Panc1 (cell line): ENCODE data around the gene DCAF6. TPM values are rescaled to one million over a fixed set of nuclear protein-coding genes. Genes with fewer than 3 reads are reported as not detected.

Experiments
- ATAC-seq: fragments of 200-7000 bp; cut with Tn5 transposase; 2 replicates; pipeline ENCODE4 v1.9.1; 2020; ENCODE audit warnings: mild to moderate bottlenecking, moderate library complexity
- BruUV-seq: library from RNA; stranded (reverse); fragments of 400-500 nt; replicated peaks from 2 replicates; lab custom pipeline; 2021; lab: Mats Ljungman, UMichigan
- CTCF ChIA-PET: fragments of 300-600 bp; sonication (Branson Sonifier 250); formaldehyde crosslinking; loops from one replicate; lab custom pipeline; 2022; ENCODE audit warnings: antibody characterized with exemption; lab: Charles Lee
- POLR2A ChIA-PET: fragments of 300-600 bp; sonication (Branson Sonifier 250); formaldehyde crosslinking; loops from one replicate; lab custom pipeline; 2022; ENCODE audit warnings: antibody characterized with exemption; lab: Charles Lee
- DNase-seq: peaks from one replicate; pipeline ENCODE4 v3.0.0-alpha.2; 2010; ENCODE audit warnings: low read depth, low spot score
- H3K27ac ChIP-seq: 2 replicates; pipeline ENCODE4 v1.5.1; 2011; ENCODE audit warnings: mild to moderate bottlenecking, low read length, inconsistent platforms
- H3K27me3 ChIP-seq: fragments of 200-500 bp; sonication (Bioruptor generic); 2 replicates; pipeline ENCODE4 v1.6.0; 2014; ENCODE audit warnings: low read length, inconsistent platforms; ENCODE audit not compliant: control insufficient read depth, insufficient read depth
- H3K36me3 ChIP-seq: fragments of 200-500 bp; sonication (Bioruptor generic); 2 replicates; pipeline ENCODE4 v1.5.1; 2014; ENCODE audit warnings: inconsistent platforms, mild to moderate bottlenecking, low read length, moderate library complexity; ENCODE audit not compliant: control insufficient read depth, insufficient read depth
- H3K4me1 ChIP-seq: 2 replicates; pipeline ENCODE4 v1.5.1; 2011; ENCODE audit warnings: inconsistent platforms, mild to moderate bottlenecking, low read length, moderate library complexity; ENCODE audit not compliant: control insufficient read depth, insufficient read depth
- H3K4me3 ChIP-seq, 2 experiments: 2 replicates each; pipeline ENCODE4 v1.5.1; 2011 to 2012; ENCODE audit warnings: low read depth in 2 of 2, low read length in 2 of 2, mild to moderate bottlenecking in 2 of 2, inconsistent platforms in 1 of 2, moderate library complexity in 1 of 2
- H3K9me3 ChIP-seq: fragments of 200-500 bp; sonication (Bioruptor generic); 2 replicates; pipeline ENCODE4 v1.5.1; 2014; ENCODE audit warnings: low read depth, mild to moderate bottlenecking, inconsistent platforms, low read length, moderate library complexity; ENCODE audit not compliant: control insufficient read depth, insufficient read depth
- POLR2AphosphoS5 ChIP-seq: IDR thresholded peaks from 2 replicates; pipeline ENCODE4 v1.6.1; 2012; ENCODE audit warnings: mild to moderate bottlenecking, low read depth, low read length, moderate library complexity
- REST ChIP-seq, 2 experiments: IDR thresholded peaks; 2 replicates each; pipeline ENCODE4 v1.6.1; 2011 to 2012; ENCODE audit warnings: low read depth in 2 of 2, control low read depth in 1 of 2, low read length in 1 of 2, mild to moderate bottlenecking in 1 of 2, moderate library complexity in 1 of 2; ENCODE audit not compliant: insufficient read depth in 1 of 2
- SIN3A ChIP-seq: IDR thresholded peaks from 2 replicates; pipeline ENCODE4 v1.6.1; 2012; ENCODE audit warnings: low read depth, mild to moderate bottlenecking, low read length, moderate library complexity, borderline replicate concordance; ENCODE audit not compliant: insufficient read depth
- TCF7L2 ChIP-seq: IDR thresholded peaks from 2 replicates; pipeline ENCODE4 v1.6.1; 2011; ENCODE audit warnings: mild to moderate bottlenecking, low read depth, low read length, inconsistent platforms
- in situ Hi-C: cut with HindIII; loops from 2 replicates; pipeline ENCODE4 v1.10.0; 2016; ENCODE audit warnings: low sequenced_read_pairs, low pct_unique_long_range_greater_than_20kb
- intact Hi-C: fragments of 100-400 bp; cut with micrococcal nuclease; formaldehyde crosslinking; loops from one replicate; pipeline ENCODE4 v1.10.0; 2022; ENCODE audit not compliant: unreplicated experiment
- total RNA-seq: library from RNA; stranded (reverse); gene quantifications from one replicate; pipeline ENCODE4 v1.2.1, GENCODE V29; 2021; ENCODE audit not compliant: unreplicated experiment
- TF ChIP-seq, protein P1 (sequence below): fragments of 450-650 bp; IDR thresholded peaks from 2 replicates; pipeline ENCODE4 v1.5.1; 2017; ENCODE audit warnings: mild to moderate bottlenecking

DCAF6 gene
- total RNA-seq, 1 experiment from 2014 or later: 67.7 TPM

- DNase-seq (no peak), ATAC-seq (no peak)
- ChIA-PET POLR2A (no interaction called here), CTCF (no interaction called here)
- Histone ChIP-seq H3K27me3 (no peaks in the 10 kb centered on the region), H3K27ac (no peak overlapping the region), H3K4me3 (no peak overlapping the region), H3K4me1 (no peaks in the 10 kb centered on the region), H3K9me3 (no peaks in the 10 kb centered on the region), H3K36me3 (peaks cover 12% of the 10 kb centered on the region)
- BruUV-seq: no TSS peak
- intact Hi-C loops: no loop called here
- in situ Hi-C loops: no loop called here
- TF ChIP-seq REST (IDR thresholded peaks at IDR 0.05; ENCODE audit: insufficient read depth in 1 of 2, low read depth in 2 of 2, low read length in 1 of 2): no peak
- no peak for TF ChIP-seq SIN3A
Observed at GRCh38 chr1:167966050-167966449, 29.6 kb downstream of the DCAF6 start.

- DNase-seq (no peak), ATAC-seq (no peak)
- BruUV-seq: no TSS peak
- ChIA-PET POLR2A (no interaction called here), CTCF (no interaction called here)
- no peaks in the 10 kb centered on the region for H3K9me3 ChIP-seq
- H3K4me1 ChIP-seq: no peaks in the 10 kb centered on the region
- intact Hi-C loops (no loop called here), in situ Hi-C loops (no loop called here)
- no peaks in the 10 kb centered on the region for H3K27me3 ChIP-seq
- no peak overlapping the region for H3K4me3 ChIP-seq
- no peak overlapping the region for H3K27ac ChIP-seq
- no peak for TF ChIP-seq REST (IDR thresholded peaks at IDR 0.05; ENCODE audit: insufficient read depth in 1 of 2, low read depth in 2 of 2, low read length in 1 of 2)
- TF ChIP-seq, protein P1, sequence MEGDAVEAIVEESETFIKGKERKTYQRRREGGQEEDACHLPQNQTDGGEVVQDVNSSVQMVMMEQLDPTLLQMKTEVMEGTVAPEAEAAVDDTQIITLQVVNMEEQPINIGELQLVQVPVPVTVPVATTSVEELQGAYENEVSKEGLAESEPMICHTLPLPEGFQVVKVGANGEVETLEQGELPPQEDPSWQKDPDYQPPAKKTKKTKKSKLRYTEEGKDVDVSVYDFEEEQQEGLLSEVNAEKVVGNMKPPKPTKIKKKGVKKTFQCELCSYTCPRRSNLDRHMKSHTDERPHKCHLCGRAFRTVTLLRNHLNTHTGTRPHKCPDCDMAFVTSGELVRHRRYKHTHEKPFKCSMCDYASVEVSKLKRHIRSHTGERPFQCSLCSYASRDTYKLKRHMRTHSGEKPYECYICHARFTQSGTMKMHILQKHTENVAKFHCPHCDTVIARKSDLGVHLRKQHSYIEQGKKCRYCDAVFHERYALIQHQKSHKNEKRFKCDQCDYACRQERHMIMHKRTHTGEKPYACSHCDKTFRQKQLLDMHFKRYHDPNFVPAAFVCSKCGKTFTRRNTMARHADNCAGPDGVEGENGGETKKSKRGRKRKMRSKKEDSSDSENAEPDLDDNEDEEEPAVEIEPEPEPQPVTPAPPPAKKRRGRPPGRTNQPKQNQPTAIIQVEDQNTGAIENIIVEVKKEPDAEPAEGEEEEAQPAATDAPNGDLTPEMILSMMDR: no peak
- TF ChIP-seq SIN3A: no peak
- TF ChIP-seq POLR2AphosphoS5: no peak
- no peak for TF ChIP-seq TCF7L2
- H3K36me3 ChIP-seq: peaks cover 14% of the 10 kb centered on the region
Observed at GRCh38 chr1:167968569-167968968, 32.1 kb downstream of the DCAF6 start.
